Loucy (cell line): Measurements from ENCODE around the gene ACMSD.

ENCODE experiments used
- H2AFZ ChIP-seq: fragments of 200-600 bp; sonication (generic); 2 replicates; pipeline ENCODE4 v1.6.0; 2016; ENCODE audit warnings: antibody characterized with exemption, mild to moderate bottlenecking, low read length, moderate library complexity
- H3F3A ChIP-seq: fragments of 200-600 bp; 2 replicates; pipeline ENCODE4 v1.6.0; 2016; ENCODE audit warnings: antibody characterized with exemption, low read depth, mild to moderate bottlenecking
- H3K27me3 ChIP-seq: fragments of 200-600 bp; sonication (generic); 2 replicates; pipeline ENCODE4 v1.6.1; 2014; ENCODE audit warnings: low read length, mild to moderate bottlenecking; ENCODE audit not compliant: insufficient read depth, poor library complexity, severe bottlenecking
- H3K36me3 ChIP-seq: fragments of 200-600 bp; sonication (generic); 2 replicates; pipeline ENCODE4 v1.6.1; 2016; ENCODE audit warnings: low read length; ENCODE audit not compliant: insufficient read depth
- H3K4me1 ChIP-seq: fragments of 200-600 bp; sonication (generic); 2 replicates; pipeline ENCODE4 v1.5.1; 2014; ENCODE audit warnings: low read length, mild to moderate bottlenecking; ENCODE audit not compliant: insufficient read depth, poor library complexity, severe bottlenecking
- H3K4me2 ChIP-seq: fragments of 200-600 bp; sonication (generic); 2 replicates; pipeline ENCODE4 v1.6.0; 2014; ENCODE audit warnings: antibody characterized with exemption, low read length, low read depth, mild to moderate bottlenecking; ENCODE audit not compliant: poor library complexity, severe bottlenecking
- H3K4me3 ChIP-seq: fragments of 200-600 bp; sonication (generic); 2 replicates; pipeline ENCODE4 v1.5.1; 2014; ENCODE audit warnings: low read length, mild to moderate bottlenecking, mixed read lengths; ENCODE audit not compliant: poor library complexity, severe bottlenecking
- H3K79me2 ChIP-seq: fragments of 200-600 bp; sonication (generic); 2 replicates; pipeline ENCODE4 v1.6.1; 2014; ENCODE audit warnings: low read length; ENCODE audit not compliant: insufficient read depth
- H3K9ac ChIP-seq: fragments of 200-600 bp; sonication (generic); 2 replicates; pipeline ENCODE4 v1.6.0; 2014; ENCODE audit warnings: mild to moderate bottlenecking, low read depth, low read length, moderate library complexity; ENCODE audit not compliant: poor library complexity, severe bottlenecking
- H3K9me2 ChIP-seq: fragments of 200-600 bp; sonication (generic); replicated peaks from 2 replicates; pipeline ENCODE4 v1.6.1; 2016; ENCODE audit warnings: low read depth, low read length, mixed read lengths
- H3K9me3 ChIP-seq: fragments of 200-600 bp; sonication (generic); 2 replicates; pipeline ENCODE4 v1.6.1; 2014; ENCODE audit warnings: mild to moderate bottlenecking, antibody characterized with exemption, low read length, low read depth; ENCODE audit not compliant: insufficient read depth
- H4K20me1 ChIP-seq: fragments of 200-600 bp; sonication (generic); 2 replicates; pipeline ENCODE4 v1.6.0; 2014; ENCODE audit warnings: antibody characterized with exemption, low read length, mild to moderate bottlenecking; ENCODE audit not compliant: insufficient read depth, poor library complexity, severe bottlenecking
- EZH2phosphoT487 ChIP-seq: fragments of 200-600 bp; IDR thresholded peaks from 2 replicates; pipeline ENCODE4 v1.6.1; 2018; ENCODE audit warnings: antibody characterized with exemption, mild to moderate bottlenecking, moderate library complexity, borderline replicate concordance
- TF ChIP-seq, protein P1 (sequence below): fragments of 200-600 bp; sonication (generic); conservative IDR thresholded peaks from 2 replicates; pipeline ENCODE4 v1.5.1; 2014; ENCODE audit warnings: mild to moderate bottlenecking, antibody characterized with exemption, low read length

ACMSD gene

DNA sequence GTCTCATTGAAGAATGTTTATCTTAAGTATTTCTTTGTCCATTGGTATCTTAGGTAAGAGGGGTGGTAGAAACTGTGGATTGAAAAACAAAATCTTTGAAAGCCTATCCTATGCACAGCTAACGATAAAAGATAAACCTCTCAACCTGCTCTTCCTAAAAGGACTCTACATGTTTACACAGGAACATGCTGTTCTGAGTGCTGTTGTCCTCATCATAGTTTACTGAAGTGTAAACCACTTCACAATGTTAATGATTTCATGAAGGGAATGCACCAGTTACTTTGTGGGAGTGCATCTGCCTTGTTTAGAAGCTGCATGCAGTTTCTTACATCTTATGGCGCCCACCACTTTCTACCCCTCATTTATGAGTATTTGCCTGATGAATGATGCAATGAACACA lies 1.2 kb downstream of the ACMSD start:
- H2AFZ ChIP-seq, result no peak overlapping the region
- H4K20me1 ChIP-seq, result no peaks in the 10 kb centered on the region
- H3K9ac ChIP-seq, result no peak overlapping the region
- H3K4me1 ChIP-seq, result no peaks in the 10 kb centered on the region
- H3K79me2 ChIP-seq, result no peaks in the 10 kb centered on the region
- TF ChIP-seq, protein P1, sequence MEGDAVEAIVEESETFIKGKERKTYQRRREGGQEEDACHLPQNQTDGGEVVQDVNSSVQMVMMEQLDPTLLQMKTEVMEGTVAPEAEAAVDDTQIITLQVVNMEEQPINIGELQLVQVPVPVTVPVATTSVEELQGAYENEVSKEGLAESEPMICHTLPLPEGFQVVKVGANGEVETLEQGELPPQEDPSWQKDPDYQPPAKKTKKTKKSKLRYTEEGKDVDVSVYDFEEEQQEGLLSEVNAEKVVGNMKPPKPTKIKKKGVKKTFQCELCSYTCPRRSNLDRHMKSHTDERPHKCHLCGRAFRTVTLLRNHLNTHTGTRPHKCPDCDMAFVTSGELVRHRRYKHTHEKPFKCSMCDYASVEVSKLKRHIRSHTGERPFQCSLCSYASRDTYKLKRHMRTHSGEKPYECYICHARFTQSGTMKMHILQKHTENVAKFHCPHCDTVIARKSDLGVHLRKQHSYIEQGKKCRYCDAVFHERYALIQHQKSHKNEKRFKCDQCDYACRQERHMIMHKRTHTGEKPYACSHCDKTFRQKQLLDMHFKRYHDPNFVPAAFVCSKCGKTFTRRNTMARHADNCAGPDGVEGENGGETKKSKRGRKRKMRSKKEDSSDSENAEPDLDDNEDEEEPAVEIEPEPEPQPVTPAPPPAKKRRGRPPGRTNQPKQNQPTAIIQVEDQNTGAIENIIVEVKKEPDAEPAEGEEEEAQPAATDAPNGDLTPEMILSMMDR, result no peak
- no peak for TF ChIP-seq EZH2phosphoT487
- H3K36me3 ChIP-seq, result no peaks in the 10 kb centered on the region
- H3K9me3 ChIP-seq, result peaks cover 8% of the 10 kb centered on the region; the same call in 1 of the 2 replicates
- H3K4me3 ChIP-seq, result no peak overlapping the region
- no peaks in the 10 kb centered on the region for H3K27me3 ChIP-seq
- H3F3A ChIP-seq, result no peaks in the 10 kb centered on the region
- H3K9me2 ChIP-seq, result no peaks in the 10 kb centered on the region
- H3K4me2 ChIP-seq, result no peak overlapping the region

DNA sequence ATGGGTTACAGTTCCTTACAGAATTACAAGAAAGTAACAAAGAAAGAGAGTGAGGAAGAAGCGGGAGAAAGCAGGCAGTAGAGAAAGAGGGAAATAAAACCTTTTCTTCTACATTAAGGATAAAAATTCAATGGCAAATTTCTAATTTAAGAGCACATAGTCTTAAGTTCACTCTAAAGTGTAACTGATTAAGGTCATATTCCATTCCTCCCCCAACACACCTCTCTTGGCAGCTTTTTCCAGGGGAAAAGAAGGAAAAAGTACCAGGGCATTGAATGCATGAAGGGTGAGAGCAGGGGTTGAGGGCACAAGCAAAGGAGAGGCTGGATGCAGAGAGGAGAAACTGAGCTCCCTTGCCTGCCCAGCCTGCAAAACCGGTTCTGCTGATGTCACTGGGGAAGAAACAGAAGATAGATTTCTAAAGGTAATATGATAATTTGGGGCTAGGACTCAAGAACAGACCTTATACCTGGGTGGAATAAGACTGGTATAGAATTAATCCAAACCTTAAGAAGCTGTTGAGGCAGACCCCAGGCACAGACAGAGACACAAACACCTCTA lies 4.6 kb downstream of the ACMSD start:
- H3K9me2 ChIP-seq, result no peaks in the 10 kb centered on the region
- no peaks in the 10 kb centered on the region for H3K4me1 ChIP-seq
- no peak overlapping the region for H3K9ac ChIP-seq
- no peak for TF ChIP-seq EZH2phosphoT487
- TF ChIP-seq, protein P1, result no peak
- H2AFZ ChIP-seq, result no peak overlapping the region
- no peak overlapping the region for H3K4me2 ChIP-seq
- H4K20me1 ChIP-seq, result no peaks in the 10 kb centered on the region
- H3F3A ChIP-seq, result no peaks in the 10 kb centered on the region
- H3K79me2 ChIP-seq, result no peaks in the 10 kb centered on the region
- H3K4me3 ChIP-seq, result no peak overlapping the region
- no peaks in the 10 kb centered on the region for H3K36me3 ChIP-seq
- no peaks in the 10 kb centered on the region for H3K9me3 ChIP-seq
- no peaks in the 10 kb centered on the region for H3K27me3 ChIP-seq

DNA sequence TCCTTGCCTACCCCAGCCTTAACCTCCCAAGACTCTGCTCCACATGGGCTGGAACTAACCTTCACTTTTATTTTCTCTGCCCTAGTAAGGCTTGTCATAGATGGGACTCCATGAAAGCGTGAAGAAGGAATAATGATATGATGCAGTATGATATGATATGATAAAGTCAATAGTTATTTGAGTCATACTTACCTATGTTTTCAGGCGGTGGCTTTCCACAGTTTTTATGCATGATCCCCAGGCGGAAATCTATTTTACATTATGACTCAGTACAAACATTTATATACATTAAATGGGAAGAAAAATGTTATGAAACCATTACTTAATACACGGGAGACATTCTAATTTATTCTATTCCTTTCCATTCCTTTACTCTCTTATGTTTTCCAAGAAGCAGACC lies 5.6 kb downstream of the ACMSD start:
- no peak overlapping the region for H3K9ac ChIP-seq
- H3K36me3 ChIP-seq, result no peaks in the 10 kb centered on the region
- no peaks in the 10 kb centered on the region for H3K27me3 ChIP-seq
- H2AFZ ChIP-seq, result no peak overlapping the region
- no peaks in the 10 kb centered on the region for H3K79me2 ChIP-seq
- TF ChIP-seq EZH2phosphoT487, result no peak
- TF ChIP-seq, protein P1, result no peak
- H3K4me2 ChIP-seq, result no peak overlapping the region
- no peaks in the 10 kb centered on the region for H3K9me3 ChIP-seq
- no peaks in the 10 kb centered on the region for H3K4me1 ChIP-seq
- no peaks in the 10 kb centered on the region for H4K20me1 ChIP-seq
- no peaks in the 10 kb centered on the region for H3F3A ChIP-seq
- no peaks in the 10 kb centered on the region for H3K9me2 ChIP-seq
- H3K4me3 ChIP-seq, result no peak overlapping the region
